ENCODE data around the gene COL6A5. TPM values are rescaled to one million over a fixed set of nuclear protein-coding genes. Genes with fewer than 3 reads are reported as not detected.

COL6A5 gene
- total and polyA plus RNA-seq, 9 of the 15 experiments (the other 6 are each of a cell fraction or from before 2014, with no cell fraction given): 1.5 to 9.7 (median 5.6) TPM

- in situ Hi-C loops (cut with MboI) (no loop called here), intact Hi-C loops (cut with micrococcal nuclease) (no loop called here)
- Histone ChIP-seq H3K27me3 (ENCODE audit: control insufficient read depth in 2 of 2, insufficient read depth in 2 of 2, low read length in 2 of 2) (no peaks in the 10 kb centered on the region), H4K20me1 (replicated peaks; ENCODE audit: control insufficient read depth, insufficient read depth, low read length) (no peaks in the 10 kb centered on the region), H3K27ac (ENCODE audit: extremely low read depth, low read depth, low read length) (no peak overlapping the region), H3K4me1 (replicated peaks in 1 of 2; ENCODE audit: control insufficient read depth in 2 of 2, insufficient read depth in 2 of 2, low read length in 2 of 2) (no peaks in the 10 kb centered on the region; a peak in 2 of 5 replicates), H3K4me3 (no peak overlapping the region), H3K9ac (ENCODE audit: insufficient read depth in 1 of 2, low read depth in 2 of 2, low read length in 2 of 2) (no peak overlapping the region), H3K36me3 (ENCODE audit: control insufficient read depth, insufficient read depth, low read length) (peaks cover 40% of the 10 kb centered on the region; the same call in 2 of the 3 replicates), H3K9me3 (replicated peaks; ENCODE audit: control insufficient read depth, insufficient read depth, low read depth, low read length) (no peaks in the 10 kb centered on the region), H3K4me2 (ENCODE audit: insufficient read depth, low read length) (no peak overlapping the region), H2AFZ (ENCODE audit: low read depth, low read length) (no peak overlapping the region), H3K9me1 (ENCODE audit: control insufficient read depth, insufficient read depth, low read length) (no peaks in the 10 kb centered on the region), H3K79me2 (ENCODE audit: control insufficient read depth, insufficient read depth, low read length) (no peaks in the 10 kb centered on the region)
- 100% methylated on average over 1 of the region's 1 CpG for WGBS (ENCODE audit: insufficient coverage, low coverage, missing lambda C conversion rate)
- TF ChIP-seq HMBOX1 (IDR thresholded peaks at IDR 0.05): no peak
- no peak for TF ChIP-seq ZNF174 (CRISPR knock-in tag; IDR thresholded peaks at IDR 0.05)
- no peak for TF ChIP-seq SNIP1 (IDR thresholded peaks at IDR 0.05; ENCODE audit: low read depth)
- TF ChIP-seq CHD1 (IDR thresholded peaks at IDR 0.05; ENCODE audit: low read length): no peak
- no peak for TF ChIP-seq BRF2 (IDR thresholded peaks at IDR 0.05; ENCODE audit: borderline replicate concordance, insufficient read depth, insufficient read length)
- TF ChIP-seq PHTF2 (CRISPR knock-in tag; IDR thresholded peaks at IDR 0.05): no peak
- TF ChIP-seq ZNF282 (CRISPR knock-in tag; IDR thresholded peaks at IDR 0.05): no peak
- no peak for TF ChIP-seq C11orf30 (IDR thresholded peaks at IDR 0.05; ENCODE audit: low read depth)
- TF ChIP-seq IFI16 (CRISPR knock-in tag; IDR thresholded peaks at IDR 0.05): no peak
- no peak for TF ChIP-seq CBFB (CRISPR knock-in tag; IDR thresholded peaks at IDR 0.05)
- no peak for TF ChIP-seq NFATC3 (IDR thresholded peaks at IDR 0.05)
- no peak for TF ChIP-seq BCL6 (CRISPR knock-in tag; IDR thresholded peaks at IDR 0.05)
- TF ChIP-seq CCNT2 (IDR thresholded peaks at IDR 0.05; ENCODE audit: borderline replicate concordance, extremely low read depth, insufficient read length, low read depth, low read length): no peak
- FAIRE-seq (no peak), DNase-seq (ENCODE audit: extremely low read depth in 1 of 4, low spot score in 3 of 4) (no peak), ATAC-seq (no peak)
- no TSS peak for BruUV-seq (replicated peaks)
- POLR2A ChIA-PET: interaction anchor here (1.1 kb wide), 1 partner anchor 13 kb away, joined by 4 read pairs; no protein-coding TSS in a partner anchor
- CTCF ChIA-PET (ENCODE audit: low intra/inter-chr PET ratio): no interaction called here
These were observed 80.0 kb downstream of the COL6A5 start for GRCh38 chr3:130425484-130425883.

Measured in K562 (cell line).